Astrocyte of the spinal cord (primary cell): ENCODE results near the gene KCNQ1OT1.
A peak's percentile ranks its signal among the peaks of the same experiment; 100 is the strongest.

Source experiments
- DNase-seq: peaks from one replicate; pipeline ENCODE4 v3.0.0; 2011; ENCODE audit warnings: low read depth, low spot score
- H3K4me3 ChIP-seq: 2 replicates; pipeline ENCODE4 v1.5.1; 2011; ENCODE audit warnings: low read depth, mild to moderate bottlenecking, low read length, moderate library complexity
- CTCF ChIP-seq: IDR thresholded peaks from 2 replicates; pipeline ENCODE4 v1.5.1; 2012; ENCODE audit warnings: low read depth, mild to moderate bottlenecking, low read length, inconsistent platforms
- in situ Hi-C: cut with HindIII; loops from 2 replicates; pipeline ENCODE4 v1.10.0; 2017; ENCODE audit warnings: low sequenced_read_pairs

Gene KCNQ1OT1

DNA sequence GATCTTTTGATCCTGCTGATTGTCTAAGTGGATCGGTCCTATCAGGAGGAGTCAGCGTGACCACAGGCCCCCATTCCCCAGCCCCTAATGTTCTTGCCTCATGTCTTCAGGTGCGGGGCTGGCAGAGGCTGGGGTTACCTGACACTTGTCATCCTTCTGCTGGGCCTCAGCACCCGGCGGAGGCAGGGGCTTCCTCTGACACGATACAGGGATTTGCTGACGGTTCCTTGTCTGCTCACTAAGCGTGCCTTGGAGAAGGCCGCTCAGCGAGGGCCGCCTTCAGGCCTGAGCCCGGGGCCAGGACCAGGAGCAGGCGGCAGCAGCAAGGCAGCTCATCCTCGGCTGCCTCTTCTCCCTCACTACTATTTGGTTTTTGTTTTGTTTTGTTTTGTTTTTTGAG, 45.7 kb upstream of the KCNQ1OT1 start:
- no peak for DNase-seq
- in situ Hi-C loops = no loop called here
- no peak overlapping the region for H3K4me3 ChIP-seq
- TF ChIP-seq CTCF = no peak

DNA sequence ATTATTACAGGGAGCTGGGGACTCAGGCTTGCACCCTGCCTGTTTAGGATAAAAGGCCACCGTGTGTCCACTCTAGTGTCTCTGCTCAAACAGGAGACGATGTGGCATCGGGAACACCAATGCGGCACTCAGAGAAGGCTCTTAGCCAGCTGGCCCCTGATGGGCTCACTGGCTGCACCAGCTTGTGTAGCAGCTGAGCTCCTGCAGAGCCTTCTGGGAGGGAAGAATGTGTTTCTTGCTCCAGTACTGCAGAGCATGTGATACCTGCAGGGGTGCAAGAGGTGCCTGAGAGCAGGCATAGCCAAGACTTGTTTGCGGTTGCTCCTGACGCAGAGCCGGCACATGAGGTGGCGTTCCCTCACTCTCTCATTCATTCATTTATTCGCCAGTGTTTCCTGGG, 44.4 kb upstream of the KCNQ1OT1 start:
- in situ Hi-C loops = no loop called here
- DNase-seq = no peak
- TF ChIP-seq CTCF = no peak

DNA sequence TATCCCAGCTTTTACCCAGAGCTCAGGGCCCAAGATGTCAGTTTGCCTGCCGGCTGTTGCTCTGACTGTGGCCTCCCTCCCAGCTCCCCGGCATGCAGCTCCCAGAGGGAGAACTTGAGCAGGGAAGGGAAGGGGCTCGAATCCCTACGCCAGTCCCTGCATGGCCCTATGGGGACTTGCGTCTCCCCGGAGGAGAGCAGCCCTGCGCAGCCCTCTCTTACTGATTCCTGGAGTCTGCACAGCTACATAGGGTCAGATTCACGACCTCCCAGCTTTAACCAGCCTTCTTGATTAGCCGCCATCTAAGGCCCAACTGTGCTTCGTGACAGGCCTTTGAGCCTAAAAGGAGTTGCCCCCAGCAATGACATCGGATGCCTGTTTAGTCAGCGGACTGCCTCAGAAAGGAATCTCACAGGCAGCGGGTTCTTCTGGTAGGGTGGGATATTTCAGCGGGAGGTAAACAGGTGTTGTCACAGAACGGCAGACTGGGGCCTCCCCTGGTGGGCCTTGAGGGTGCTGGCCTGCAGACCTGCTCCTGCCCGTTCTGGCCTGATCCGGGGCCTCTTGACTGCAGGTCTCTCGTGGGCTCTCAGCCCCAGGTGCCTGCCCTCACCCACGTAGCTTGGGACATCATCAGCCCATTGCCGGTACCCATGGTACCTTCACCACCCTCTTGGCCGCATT, 43.8 kb upstream of the KCNQ1OT1 start:
- in situ Hi-C loops = no loop called here
- DNase-seq = no peak
- H3K4me3 ChIP-seq = no peak overlapping the region
- no peak for TF ChIP-seq CTCF

More for the DNA sequence above, 44.4 kb upstream of the KCNQ1OT1 start:
- H3K4me3 ChIP-seq = no peak overlapping the region

DNA sequence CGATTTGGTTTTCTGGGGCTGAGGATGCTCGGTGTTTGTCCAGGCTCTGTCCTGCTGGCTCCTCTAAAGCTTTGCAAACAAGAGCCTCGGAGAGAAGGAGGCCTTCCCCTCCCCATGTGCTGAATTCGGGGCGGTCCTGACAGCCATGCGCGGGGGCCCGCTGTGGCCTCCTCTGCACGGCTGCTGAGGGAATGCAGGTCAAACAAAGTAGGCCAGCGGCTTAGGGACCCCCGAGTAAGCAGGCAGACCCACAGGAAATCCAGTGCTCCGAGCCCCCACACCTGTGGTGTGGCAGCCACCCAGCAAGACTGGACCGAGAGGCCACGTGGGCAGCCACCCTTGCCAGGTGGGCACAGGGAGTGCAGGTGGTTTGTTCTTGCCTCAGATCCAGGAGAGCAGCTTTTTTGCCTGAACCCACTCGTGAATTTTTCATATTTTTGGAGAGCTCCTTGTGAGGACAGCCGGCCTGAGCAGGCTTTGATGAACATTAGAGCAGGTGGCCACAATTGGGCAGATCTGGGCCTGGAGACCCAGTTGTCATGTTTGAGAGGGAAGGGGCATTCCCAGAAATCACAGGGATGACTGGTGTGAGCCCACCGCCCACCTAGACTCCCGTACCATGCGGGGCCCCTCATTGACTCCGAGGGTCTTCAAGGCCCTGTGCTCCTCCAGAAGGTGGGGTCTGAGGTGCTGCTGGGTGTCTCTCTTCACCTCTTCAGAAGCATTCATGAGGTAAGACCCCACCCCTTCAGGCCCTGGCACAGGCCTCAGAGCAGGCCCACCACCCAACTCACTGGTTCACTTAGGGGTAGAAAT, 43.0 kb upstream of the KCNQ1OT1 start:
- no peak for DNase-seq
- in situ Hi-C loops = no loop called here
- H3K4me3 ChIP-seq = no peak overlapping the region
- no peak for TF ChIP-seq CTCF

GRCh38 chr11:2742201-2742600, 42.4 kb upstream of the KCNQ1OT1 start:
- no peak for DNase-seq
- no peak for TF ChIP-seq CTCF
- H3K4me3 ChIP-seq = no peak overlapping the region
- in situ Hi-C loops = no loop called here

DNA sequence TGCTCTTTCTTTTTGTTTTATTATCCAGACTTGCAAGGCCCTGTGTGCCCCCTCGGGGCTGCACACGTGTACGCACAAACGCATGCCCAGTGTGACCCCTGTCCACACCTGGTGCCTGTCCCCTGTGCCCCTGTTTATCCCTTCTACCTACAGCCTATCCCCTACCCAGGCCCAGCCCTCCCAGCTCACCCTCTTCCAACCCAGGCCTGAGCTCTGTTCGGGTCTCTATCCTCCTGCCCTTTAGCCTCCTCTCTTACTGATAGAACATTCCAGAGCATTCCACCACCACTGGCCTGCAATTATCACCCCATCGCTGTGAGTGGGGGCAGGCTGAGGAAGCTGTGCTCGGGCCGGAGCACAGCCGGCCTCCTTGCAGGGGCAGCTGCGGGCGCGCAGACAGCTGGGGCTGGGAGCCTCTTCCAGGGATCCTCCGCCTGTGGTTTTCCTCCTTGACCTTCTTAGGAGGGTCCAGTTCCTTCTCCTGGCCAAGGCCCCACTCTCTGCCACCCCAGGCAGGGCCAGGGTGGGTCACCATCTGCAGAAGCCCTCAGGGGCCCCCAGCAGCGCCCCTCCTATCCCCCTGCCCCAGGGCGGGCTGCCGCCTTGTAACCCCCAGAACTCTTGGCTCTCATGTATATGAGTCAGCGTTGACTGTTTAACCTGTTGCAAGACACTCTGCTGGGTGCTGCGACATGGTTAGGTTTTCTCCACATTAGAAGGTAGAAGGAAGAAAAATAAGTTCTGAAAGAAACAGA, 41.8 kb upstream of the KCNQ1OT1 start:
- no peak for TF ChIP-seq CTCF
- in situ Hi-C loops = no loop called here
- DNase-seq = peak; percentile 77
- H3K4me3 ChIP-seq = no peak overlapping the region
